ENCODE data around the gene PARP12.

DNA sequence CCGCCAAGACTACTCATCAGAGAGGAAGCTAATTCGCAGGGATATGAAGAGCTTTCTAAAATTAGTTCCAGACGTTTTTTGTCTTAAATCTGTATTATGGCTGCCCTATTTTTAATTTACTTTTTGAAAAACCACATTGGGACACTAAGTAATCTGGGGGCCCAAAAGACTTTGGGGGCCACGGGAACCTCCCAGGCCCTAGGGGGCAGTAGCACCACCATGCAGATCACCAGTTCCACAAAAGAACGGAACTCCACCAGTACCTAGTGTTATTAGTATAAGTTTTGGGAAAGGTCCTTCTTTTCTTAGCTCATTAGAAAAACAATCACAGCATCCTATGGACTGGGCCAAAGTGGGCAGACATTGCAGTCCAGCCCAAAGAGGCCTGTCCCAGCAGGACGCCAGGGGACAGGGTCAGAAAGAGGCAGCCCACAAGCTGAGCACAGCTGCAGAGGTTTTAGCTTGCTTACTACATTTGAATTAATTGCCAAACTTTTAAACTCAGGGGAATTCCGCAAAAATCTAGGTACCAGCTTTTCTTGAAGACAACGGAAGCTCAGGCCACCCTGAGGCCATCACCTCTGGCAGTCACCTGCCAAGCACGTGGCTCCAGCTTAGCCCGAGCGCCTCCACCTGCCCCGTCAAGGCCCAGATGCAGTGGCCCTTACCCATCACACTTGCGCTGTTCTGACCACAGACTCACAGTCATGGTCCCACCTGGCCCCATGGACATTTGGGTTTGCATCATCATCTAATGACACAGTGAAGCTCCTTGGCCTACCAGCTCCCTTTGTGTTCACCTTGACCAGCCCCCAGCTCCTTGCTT lies 74.8 kb downstream of the PARP12 start:
- TF ChIP-seq, protein P1, sequence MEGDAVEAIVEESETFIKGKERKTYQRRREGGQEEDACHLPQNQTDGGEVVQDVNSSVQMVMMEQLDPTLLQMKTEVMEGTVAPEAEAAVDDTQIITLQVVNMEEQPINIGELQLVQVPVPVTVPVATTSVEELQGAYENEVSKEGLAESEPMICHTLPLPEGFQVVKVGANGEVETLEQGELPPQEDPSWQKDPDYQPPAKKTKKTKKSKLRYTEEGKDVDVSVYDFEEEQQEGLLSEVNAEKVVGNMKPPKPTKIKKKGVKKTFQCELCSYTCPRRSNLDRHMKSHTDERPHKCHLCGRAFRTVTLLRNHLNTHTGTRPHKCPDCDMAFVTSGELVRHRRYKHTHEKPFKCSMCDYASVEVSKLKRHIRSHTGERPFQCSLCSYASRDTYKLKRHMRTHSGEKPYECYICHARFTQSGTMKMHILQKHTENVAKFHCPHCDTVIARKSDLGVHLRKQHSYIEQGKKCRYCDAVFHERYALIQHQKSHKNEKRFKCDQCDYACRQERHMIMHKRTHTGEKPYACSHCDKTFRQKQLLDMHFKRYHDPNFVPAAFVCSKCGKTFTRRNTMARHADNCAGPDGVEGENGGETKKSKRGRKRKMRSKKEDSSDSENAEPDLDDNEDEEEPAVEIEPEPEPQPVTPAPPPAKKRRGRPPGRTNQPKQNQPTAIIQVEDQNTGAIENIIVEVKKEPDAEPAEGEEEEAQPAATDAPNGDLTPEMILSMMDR (optimal IDR thresholded peaks at IDR 0.05 in 1 of 3, IDR thresholded peaks at IDR 0.05 in 1 of 3, conservative IDR thresholded peaks at IDR 0.05 in 1 of 3; ENCODE audit: extremely low read depth in 1 of 3, insufficient read depth in 2 of 3, low read length in 3 of 3) = no peak
- TF ChIP-seq EZH2 (IDR thresholded peaks at IDR 0.05; ENCODE audit: low read length) = no peak

Measured in keratinocyte (primary cell).